ENCODE results near the gene LRRIQ1.

DNA sequence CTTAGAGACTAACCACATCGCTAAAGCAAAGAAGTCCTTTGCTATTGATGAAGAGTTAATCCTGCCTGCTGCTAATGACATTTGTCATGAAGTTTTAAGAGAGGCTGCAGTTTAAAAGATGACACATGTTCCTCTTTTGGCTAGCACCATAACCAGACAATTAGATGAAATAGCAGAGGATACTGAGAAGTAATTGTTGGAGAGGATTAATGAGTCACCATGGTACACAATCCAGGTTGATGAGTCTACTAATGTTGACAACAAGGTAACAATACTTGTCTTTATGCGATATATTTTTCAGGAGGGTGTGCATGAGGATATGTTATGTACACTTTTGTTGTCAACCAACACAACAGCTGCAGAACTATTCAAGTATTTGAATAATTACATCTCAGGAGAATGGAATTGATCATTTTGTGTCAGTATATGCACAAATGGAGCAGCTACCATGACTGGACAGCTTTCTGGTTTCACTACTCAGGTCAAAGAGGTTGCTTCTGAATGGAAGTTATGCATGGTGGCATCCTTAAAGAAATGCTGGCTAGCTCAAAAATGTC lies 56.7 kb downstream of the LRRIQ1 start:
- TF ChIP-seq KDM1A (IDR thresholded peaks at IDR 0.05; ENCODE audit: borderline replicate concordance, low read length), result no peak
- no peak for TF ChIP-seq POLR2A (IDR thresholded peaks at IDR 0.05; ENCODE audit: control extremely low read depth in 1 of 2, low read depth in 2 of 2, low read length in 2 of 2)
- TF ChIP-seq, protein P1, sequence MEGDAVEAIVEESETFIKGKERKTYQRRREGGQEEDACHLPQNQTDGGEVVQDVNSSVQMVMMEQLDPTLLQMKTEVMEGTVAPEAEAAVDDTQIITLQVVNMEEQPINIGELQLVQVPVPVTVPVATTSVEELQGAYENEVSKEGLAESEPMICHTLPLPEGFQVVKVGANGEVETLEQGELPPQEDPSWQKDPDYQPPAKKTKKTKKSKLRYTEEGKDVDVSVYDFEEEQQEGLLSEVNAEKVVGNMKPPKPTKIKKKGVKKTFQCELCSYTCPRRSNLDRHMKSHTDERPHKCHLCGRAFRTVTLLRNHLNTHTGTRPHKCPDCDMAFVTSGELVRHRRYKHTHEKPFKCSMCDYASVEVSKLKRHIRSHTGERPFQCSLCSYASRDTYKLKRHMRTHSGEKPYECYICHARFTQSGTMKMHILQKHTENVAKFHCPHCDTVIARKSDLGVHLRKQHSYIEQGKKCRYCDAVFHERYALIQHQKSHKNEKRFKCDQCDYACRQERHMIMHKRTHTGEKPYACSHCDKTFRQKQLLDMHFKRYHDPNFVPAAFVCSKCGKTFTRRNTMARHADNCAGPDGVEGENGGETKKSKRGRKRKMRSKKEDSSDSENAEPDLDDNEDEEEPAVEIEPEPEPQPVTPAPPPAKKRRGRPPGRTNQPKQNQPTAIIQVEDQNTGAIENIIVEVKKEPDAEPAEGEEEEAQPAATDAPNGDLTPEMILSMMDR (IDR thresholded peaks at IDR 0.05; ENCODE audit: control extremely low read depth in 1 of 3, insufficient read depth in 1 of 3, low read depth in 1 of 3, low read length in 3 of 3), result no peak
- TF ChIP-seq HDAC6 (IDR thresholded peaks at IDR 0.05; ENCODE audit: low read depth, low read length), result no peak
- no peak for TF ChIP-seq ZNF274 (IDR thresholded peaks at IDR 0.05; ENCODE audit: borderline replicate concordance, extremely low read depth, low read length)
- no peak for TF ChIP-seq JUN (IDR thresholded peaks at IDR 0.05; ENCODE audit: low read depth, low read length)

Measured in H1 (cell line).